Glutamatergic neuron (in vitro differentiated cells): Measurements from ENCODE around the gene CDKN2C. TPM values are rescaled to one million over a fixed set of nuclear protein-coding genes. Genes with fewer than 3 reads are reported as not detected.

Source experiments
- DNase-seq: peaks from one replicate; pipeline ENCODE4 v3.0.0; 2022
- H3K27ac Mint-ChIP-seq: one replicate; pipeline ENCODE4 v1.8.0; 2020; ENCODE audit warnings: mild to moderate bottlenecking, mixed read lengths, inconsistent platforms; ENCODE audit not compliant: unreplicated experiment
- H3K27me3 Mint-ChIP-seq: one replicate; pipeline ENCODE4 v1.8.0; 2020; ENCODE audit warnings: mild to moderate bottlenecking, moderate library complexity, mixed read lengths, inconsistent platforms; ENCODE audit not compliant: unreplicated experiment
- H3K36me3 Mint-ChIP-seq: one replicate; pipeline ENCODE4 v1.8.0; 2020; ENCODE audit warnings: mild to moderate bottlenecking, mixed read lengths, inconsistent platforms; ENCODE audit not compliant: unreplicated experiment
- H3K4me1 Mint-ChIP-seq: one replicate; pipeline ENCODE4 v1.8.0; 2020; ENCODE audit warnings: mild to moderate bottlenecking, low read depth, mixed read lengths, inconsistent platforms; ENCODE audit not compliant: unreplicated experiment
- H3K4me3 Mint-ChIP-seq: one replicate; pipeline ENCODE4 v1.8.0; 2020; ENCODE audit warnings: mild to moderate bottlenecking, mixed read lengths, inconsistent platforms; ENCODE audit not compliant: unreplicated experiment
- H3K9me3 Mint-ChIP-seq: one replicate; pipeline ENCODE4 v1.8.0; 2020; ENCODE audit warnings: mild to moderate bottlenecking, moderate library complexity, mixed read lengths, inconsistent platforms; ENCODE audit not compliant: unreplicated experiment
- total RNA-seq: library from RNA; stranded (reverse); fragmentation: NEBNext Ultra II Directional; extraction: Animal tissue kit (Norgen Biotek cat#: 25700); gene quantifications from one replicate; pipeline ENCODE4 v1.2.1, GENCODE V29; 2021; ENCODE audit not compliant: unreplicated experiment
- TF ChIP-seq, protein P1 (sequence below): fragments of 200-600 bp; sonication (generic); IDR thresholded peaks from one replicate; pipeline ENCODE4 v1.5.0; 2021; ENCODE audit not compliant: partially characterized antibody, unreplicated experiment

Gene CDKN2C
- total RNA-seq, 1 donor from 2014 or later: 1.3 TPM

DNA sequence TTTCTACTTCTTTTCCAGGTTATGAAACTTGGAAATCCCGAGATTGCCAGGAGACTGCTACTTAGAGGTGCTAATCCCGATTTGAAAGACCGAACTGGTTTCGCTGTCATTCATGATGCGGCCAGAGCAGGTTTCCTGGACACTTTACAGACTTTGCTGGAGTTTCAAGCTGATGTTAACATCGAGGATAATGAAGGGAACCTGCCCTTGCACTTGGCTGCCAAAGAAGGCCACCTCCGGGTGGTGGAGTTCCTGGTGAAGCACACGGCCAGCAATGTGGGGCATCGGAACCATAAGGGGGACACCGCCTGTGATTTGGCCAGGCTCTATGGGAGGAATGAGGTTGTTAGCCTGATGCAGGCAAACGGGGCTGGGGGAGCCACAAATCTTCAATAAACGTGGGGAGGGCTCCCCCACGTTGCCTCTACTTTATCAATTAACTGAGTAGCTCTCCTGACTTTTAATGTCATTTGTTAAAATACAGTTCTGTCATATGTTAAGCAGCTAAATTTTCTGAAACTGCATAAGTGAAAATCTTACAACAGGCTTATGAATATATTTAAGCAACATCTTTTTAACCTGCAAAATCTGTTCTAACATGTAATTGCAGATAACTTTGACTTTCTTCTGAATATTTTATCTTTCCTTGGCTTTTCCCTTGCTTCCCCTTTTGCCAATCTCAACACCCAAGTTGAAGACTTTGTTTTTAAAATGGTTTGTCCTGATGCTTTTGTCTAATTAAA is 4.0 kb downstream of the CDKN2C start:
- H3K36me3 Mint-ChIP-seq: no peaks in the 10 kb centered on the region
- no peak overlapping the region for H3K4me3 Mint-ChIP-seq
- no peak overlapping the region for H3K27ac Mint-ChIP-seq
- TF ChIP-seq, protein P1, sequence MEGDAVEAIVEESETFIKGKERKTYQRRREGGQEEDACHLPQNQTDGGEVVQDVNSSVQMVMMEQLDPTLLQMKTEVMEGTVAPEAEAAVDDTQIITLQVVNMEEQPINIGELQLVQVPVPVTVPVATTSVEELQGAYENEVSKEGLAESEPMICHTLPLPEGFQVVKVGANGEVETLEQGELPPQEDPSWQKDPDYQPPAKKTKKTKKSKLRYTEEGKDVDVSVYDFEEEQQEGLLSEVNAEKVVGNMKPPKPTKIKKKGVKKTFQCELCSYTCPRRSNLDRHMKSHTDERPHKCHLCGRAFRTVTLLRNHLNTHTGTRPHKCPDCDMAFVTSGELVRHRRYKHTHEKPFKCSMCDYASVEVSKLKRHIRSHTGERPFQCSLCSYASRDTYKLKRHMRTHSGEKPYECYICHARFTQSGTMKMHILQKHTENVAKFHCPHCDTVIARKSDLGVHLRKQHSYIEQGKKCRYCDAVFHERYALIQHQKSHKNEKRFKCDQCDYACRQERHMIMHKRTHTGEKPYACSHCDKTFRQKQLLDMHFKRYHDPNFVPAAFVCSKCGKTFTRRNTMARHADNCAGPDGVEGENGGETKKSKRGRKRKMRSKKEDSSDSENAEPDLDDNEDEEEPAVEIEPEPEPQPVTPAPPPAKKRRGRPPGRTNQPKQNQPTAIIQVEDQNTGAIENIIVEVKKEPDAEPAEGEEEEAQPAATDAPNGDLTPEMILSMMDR: no peak
- H3K4me1 Mint-ChIP-seq: peaks cover 16% of the 10 kb centered on the region
- H3K9me3 Mint-ChIP-seq: peaks cover 10% of the 10 kb centered on the region
- peaks cover 37% of the 10 kb centered on the region for H3K27me3 Mint-ChIP-seq
- no peak for DNase-seq

DNA sequence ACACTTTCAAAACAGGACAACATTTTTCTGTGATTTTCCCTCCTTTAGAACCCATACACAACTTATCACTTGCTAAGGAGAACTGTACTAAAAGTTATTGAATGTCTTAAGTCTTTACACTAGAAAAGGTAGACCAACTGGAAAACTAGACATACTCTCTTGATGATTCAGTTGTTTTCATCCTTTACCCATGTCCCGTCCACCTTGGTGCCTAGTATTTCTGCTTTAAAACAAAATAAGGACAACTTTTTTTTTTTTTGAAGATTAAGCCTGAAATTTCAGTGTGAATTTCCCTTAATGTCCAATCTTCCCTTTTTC is 4.5 kb downstream of the CDKN2C start:
- Mint-ChIP-seq H3K9me3 (peaks cover 12% of the 10 kb centered on the region), H3K27me3 (peaks cover 38% of the 10 kb centered on the region), H3K4me1 (peaks cover 16% of the 10 kb centered on the region), H3K4me3 (no peak overlapping the region), H3K27ac (no peak overlapping the region), H3K36me3 (no peaks in the 10 kb centered on the region)
- no peak for DNase-seq
- TF ChIP-seq, protein P1: no peak

DNA sequence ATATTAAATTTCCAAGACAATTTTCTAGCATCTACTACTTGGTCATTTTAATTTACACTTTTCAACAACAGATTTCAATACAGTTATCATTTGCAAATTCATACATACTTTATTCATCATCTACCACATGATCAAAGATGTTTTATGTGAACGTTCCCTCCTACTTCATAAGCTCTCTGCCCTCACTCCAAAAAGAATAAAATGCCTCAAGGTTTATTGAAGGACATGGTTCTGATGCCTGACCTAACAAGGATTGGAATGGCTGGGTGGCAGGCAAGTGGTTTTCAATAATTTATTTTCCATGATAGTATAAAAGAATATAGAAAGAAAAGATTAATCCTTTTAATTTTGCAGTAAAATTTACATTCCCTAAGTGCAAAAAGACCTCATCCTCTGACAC is 5.4 kb downstream of the CDKN2C start:
- TF ChIP-seq, protein P1: no peak
- Mint-ChIP-seq H3K27me3 (peaks cover 34% of the 10 kb centered on the region), H3K4me1 (peaks cover 10% of the 10 kb centered on the region), H3K4me3 (no peak overlapping the region), H3K36me3 (no peaks in the 10 kb centered on the region), H3K27ac (no peak overlapping the region), H3K9me3 (peaks cover 9% of the 10 kb centered on the region)
- no peak for DNase-seq

DNA sequence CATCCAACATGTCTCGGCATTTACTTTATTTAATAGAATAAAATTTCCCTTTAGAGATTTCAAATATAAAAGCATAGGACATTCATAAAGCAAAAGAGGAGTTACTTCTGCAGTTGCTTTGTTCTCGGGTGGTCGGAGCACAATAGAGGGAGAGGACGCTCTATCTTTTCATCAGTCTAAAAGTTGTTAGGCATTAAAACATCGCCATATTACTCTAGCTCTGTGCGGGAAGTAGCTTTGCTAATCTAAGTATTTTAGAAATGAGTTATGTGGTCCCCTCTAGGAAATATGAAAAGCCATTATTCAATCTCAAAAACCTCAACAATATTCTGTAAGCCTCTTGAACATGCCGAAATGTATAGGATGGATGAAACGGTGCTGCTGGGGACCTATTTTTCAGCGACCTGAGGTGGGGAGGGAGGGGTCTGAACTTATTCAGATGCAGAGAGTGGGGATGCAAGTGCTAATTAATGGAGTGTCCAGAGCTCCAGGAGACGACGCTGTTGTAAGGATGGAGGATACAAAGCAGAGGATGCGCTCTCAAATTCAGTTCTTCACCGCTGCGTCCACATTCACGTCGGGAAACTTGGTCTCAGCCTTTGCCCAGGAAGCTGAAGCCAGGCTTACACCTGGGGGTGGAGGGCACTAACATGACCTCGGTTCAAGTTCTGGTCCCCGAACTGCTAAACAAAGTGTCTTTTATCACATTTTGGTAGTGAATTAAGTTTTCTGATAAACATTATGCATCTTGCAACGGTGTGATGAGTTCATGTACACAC is 6.3 kb downstream of the CDKN2C start:
- Mint-ChIP-seq H3K4me1 (peaks cover 6% of the 10 kb centered on the region), H3K4me3 (peak overlapping the region; percentile 74), H3K27me3 (peaks cover 31% of the 10 kb centered on the region), H3K27ac (no peak overlapping the region), H3K36me3 (no peaks in the 10 kb centered on the region), H3K9me3 (peaks cover 9% of the 10 kb centered on the region)
- DNase-seq: no peak
- TF ChIP-seq, protein P1: no peak
